GM19468 (cell line): ENCODE data around the gene TNNI3K.
"Not testable (repeated sequence)": the region's sequence is repeated elsewhere in the genome, so short reads cannot be mapped to it uniquely, and the experiment has no call there.

Experiments
- ATAC-seq: cut with Tn5 transposase; IDR thresholded peaks from one replicate; pipeline ENCODE4 v1.9.1; 2021; ENCODE audit warnings: mild to moderate bottlenecking, moderate library complexity, moderate number of reproducible peaks; ENCODE audit not compliant: unreplicated experiment; ENCODE audit errors: extremely low read depth

TNNI3K gene, protein sequence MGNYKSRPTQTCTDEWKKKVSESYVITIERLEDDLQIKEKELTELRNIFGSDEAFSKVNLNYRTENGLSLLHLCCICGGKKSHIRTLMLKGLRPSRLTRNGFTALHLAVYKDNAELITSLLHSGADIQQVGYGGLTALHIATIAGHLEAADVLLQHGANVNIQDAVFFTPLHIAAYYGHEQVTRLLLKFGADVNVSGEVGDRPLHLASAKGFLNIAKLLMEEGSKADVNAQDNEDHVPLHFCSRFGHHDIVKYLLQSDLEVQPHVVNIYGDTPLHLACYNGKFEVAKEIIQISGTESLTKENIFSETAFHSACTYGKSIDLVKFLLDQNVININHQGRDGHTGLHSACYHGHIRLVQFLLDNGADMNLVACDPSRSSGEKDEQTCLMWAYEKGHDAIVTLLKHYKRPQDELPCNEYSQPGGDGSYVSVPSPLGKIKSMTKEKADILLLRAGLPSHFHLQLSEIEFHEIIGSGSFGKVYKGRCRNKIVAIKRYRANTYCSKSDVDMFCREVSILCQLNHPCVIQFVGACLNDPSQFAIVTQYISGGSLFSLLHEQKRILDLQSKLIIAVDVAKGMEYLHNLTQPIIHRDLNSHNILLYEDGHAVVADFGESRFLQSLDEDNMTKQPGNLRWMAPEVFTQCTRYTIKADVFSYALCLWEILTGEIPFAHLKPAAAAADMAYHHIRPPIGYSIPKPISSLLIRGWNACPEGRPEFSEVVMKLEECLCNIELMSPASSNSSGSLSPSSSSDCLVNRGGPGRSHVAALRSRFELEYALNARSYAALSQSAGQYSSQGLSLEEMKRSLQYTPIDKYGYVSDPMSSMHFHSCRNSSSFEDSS

DNA sequence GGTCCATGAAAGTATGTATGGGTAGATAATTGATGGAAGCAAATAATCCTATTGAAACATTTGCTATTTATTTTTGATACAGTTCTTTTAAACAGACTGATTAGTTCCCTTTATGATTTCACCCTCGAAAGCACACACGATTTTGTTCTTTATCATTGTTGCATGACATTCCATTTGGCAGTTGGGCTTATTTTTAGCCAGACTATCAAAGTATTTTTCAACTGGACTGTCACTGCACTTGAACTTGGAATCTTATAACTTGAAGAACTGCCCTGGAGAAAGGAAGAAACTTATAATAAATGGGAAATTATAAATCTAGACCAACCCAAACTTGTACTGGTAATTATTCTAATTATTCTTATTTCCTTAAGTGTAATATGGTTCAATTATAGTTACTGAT lies at the start of gene TNNI3K:
Gene TNNI3K, plus strand, starts transcription at position 235 of the 400 bp plus-strand sequence. Its CDS starts 65 bp downstream, at position 300.
- ATAC-seq = no peak

DNA sequence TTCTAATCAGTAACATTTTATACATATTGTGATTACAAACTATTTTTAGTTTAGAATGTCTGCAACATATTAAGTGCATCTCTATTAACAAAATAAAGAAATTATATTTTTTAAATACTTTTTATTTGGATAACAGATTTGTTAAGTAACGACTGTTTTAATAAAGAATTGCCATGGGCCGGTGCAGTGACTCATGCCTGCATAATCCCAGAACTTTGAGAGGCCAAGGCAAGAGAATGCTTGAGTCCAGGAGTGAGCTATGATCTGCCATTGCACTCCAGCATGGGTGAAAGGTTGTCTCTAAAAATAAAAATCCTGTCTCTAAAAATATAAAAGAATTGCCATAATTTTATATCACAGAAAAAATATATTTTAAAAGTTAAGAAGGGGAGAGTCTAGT lies 41.3 kb upstream of the TNNI3K start:
- no peak for ATAC-seq

DNA sequence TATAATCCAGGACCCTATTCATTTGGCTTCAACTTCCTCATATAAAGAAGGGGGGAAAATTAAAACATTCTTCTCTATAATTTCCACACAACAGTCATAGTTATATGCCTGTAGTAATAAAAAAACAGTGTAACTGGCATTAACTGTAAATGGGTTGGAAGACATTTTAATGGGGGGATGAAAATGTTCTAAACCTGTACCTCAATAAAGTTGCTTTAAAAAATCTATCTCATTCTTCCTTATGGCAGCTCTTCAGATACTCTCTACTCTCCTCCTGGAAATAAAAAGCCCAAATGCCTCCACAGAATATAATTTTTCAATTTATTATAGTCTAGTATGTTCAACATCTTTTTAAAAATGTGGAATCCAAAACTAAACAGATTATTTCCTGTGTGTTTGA lies 39.8 kb upstream of the TNNI3K start:
- ATAC-seq = no peak

DNA sequence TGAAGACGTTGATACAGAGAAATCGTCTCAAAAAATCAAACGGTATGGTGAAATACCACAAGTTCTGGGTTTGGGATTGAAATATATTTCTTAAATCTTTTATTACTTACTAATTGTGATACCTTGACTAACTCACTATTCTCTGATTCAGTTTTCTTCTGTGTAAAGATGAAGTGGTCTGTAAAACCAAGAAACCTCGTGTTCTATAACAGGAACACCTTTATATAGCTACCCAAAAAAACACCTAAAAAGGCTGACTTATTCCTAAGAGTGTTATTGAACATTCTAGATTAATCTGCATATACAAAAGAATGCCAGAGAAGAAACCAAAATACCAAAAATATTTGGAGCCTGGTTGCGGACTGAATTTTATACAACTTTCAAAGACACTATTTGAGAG lies 37.9 kb upstream of the TNNI3K start:
- no peak for ATAC-seq

DNA sequence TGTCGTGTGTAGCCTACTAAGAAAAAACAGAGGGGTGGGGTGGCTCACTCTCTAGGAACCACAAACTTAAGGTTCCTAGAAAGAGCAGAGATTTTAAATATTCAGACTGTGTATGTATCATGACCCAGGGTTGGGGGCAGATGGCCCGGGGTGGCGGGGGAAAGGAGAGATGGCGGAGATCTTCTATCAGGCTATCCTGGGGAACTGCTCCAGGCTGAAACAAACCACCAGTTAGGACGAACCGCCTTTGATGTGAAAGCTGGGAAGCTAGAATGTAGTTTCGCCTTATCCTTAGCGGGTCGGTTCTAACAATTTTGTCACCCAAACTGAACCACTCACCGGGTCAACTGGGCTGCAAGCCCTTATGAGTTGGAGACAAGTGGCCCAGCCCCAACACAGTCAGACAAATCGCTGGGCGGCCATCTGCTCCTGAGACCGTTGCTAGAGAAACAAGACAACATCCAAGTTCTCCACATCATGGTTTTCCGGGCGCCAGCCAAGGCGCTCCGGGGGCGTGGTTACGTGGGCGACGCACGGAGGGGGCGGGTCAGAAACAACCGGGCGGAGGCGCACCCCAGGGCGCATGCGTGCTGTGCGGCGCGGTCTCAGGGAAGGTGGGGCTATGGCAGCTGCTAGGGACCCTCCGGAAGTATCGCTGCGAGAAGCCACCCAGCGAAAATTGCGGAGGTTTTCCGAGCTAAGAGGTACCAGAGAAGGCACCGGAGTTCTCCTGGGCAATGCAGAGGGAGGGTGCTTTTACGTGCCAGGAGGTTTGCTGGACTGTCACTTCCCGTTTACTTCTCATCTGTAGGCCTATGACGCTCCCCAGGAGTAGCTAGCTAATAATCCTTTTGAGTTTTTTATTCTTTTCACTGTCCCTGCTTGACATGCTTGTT lies 37.3 kb upstream of the TNNI3K start, which contains the start of the genes FPGT and LRRIQ3:
Gene FPGT, plus strand, starts transcription at position 586 of the 896 bp plus-strand sequence. Its CDS starts 37 bp downstream, at position 623.
Gene LRRIQ3, minus strand, starts transcription at position 520 of the 896 bp plus-strand sequence. CDS start 14,492 bp downstream, outside the sequence.
- ATAC-seq = peak; percentile 97

DNA sequence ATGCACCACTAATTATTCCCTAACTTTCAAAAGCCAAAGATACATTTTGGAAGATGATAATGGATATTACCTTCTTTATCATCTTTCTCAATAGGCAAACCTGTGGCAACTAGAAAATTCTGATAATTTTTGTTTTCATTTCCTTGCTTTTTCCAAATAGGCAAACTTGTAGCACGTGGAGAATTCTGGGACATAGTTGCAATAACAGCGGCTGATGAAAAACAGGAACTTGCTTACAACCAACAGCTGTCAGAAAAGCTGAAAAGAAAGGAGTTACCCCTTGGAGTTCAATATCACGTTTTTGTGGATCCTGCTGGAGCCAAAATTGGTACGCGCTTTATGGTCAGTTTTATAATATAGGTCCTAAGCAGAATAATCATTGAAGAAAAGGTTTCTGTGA lies 35.7 kb upstream of the TNNI3K start:
- no peak for ATAC-seq

DNA sequence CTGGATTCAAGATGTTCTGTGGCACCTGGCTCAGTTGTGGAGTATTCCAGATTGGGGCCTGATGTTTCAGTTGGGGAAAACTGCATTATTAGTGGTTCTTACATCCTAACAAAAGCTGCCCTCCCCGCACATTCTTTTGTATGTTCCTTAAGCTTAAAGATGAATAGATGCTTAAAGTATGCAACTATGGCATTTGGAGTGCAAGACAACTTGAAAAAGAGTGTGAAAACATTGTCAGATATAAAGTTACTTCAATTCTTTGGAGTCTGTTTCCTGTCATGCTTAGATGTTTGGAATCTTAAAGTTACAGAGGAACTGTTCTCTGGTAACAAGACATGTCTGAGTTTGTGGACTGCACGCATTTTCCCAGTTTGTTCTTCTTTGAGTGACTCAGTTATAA lies 29.9 kb upstream of the TNNI3K start:
- no peak for ATAC-seq

DNA sequence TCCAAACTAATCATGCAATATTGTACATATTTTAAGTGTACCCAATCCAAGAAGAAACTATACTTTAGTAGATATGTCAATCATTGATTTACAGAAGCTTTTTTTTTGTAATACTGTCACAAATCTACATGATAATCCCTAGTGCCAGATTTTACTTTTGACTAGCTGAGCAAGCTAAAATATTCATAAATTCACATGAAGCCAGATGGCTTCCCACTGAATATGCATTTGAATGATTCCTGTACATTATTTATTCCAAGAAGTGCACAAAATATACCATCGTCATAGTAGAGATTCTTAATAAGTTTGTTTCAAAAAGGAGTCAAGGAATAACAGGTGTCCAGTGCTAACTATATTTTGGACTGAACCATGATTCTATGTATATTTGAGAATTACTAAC lies 20.0 kb upstream of the TNNI3K start:
- no peak for ATAC-seq

DNA sequence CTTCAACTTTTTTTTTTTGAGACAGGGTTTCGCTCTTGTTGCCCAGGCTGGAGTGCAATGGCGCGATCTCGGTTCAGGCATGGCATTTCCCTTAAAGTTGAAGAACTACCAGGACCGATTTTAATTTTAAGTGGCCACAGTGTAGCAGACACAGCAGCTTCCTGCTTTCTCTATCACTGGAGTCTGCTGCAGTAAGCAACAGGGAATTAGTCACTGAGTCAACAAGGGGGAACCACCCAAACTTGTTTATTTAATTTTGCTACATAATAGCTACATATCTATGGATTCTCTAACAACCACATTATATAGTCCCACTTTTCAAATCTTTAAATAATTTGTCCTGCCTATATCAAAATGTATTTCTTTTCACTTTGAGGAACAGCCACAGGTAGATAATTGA lies 12.5 kb upstream of the TNNI3K start:
- ATAC-seq = no peak

DNA sequence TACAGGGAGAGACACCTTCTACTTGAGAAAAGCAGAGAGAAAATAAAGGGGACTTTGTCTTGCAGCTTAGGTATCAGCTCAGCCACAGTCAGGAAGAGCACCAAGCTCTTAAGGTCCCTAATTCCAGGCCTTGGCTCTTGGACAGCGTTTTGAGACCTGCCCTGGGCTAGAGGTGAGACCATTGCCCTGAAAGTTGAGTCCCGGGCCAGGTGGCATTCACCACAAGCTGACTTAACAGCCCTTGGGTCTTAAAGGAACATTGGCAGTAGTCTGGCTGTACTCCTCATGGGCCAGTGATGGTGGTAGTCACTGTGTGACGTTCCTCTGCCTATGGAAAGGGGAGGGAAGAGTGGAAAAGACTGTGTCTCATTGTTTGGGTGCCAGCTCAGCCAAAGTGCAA lies 11.7 kb upstream of the TNNI3K start:
- no peak for ATAC-seq

DNA sequence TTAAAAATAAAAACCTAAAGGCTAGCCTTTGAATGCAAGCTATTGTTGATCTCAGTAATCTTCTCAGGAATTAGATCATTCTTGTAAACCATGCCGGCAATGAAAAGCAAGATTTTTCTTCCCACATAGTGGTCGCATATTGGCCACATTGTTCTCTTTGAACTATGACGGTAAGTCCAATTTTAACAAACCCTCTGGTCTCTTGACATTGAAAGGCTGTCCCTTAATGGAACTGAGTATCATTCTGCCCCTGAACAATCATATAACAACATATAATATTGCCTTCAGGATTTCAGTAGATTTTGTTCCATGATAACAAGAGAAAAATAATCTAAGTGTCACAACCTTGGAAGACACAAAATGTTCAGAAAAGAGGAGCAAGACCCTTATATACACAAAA lies 1.3 kb downstream of the TNNI3K start:
- no peak for ATAC-seq

DNA sequence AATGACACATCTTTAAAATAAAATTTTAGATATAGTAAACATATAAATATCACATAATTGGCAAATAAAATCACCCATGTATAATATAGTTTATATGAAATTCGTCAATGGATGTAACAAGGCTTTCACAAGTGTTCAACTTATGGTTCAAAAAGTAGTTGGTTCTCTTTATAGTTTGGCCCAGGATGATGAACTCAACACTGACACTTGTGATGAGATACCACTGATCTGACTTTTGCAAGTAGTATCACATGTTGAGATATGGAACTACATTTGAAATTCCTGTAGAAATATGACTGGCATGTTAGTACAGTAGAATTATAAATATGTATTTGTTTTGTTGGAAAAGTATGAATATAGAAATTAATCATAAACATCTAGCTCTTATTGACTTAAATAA lies 1.8 kb downstream of the TNNI3K start:
- ATAC-seq = no peak

DNA sequence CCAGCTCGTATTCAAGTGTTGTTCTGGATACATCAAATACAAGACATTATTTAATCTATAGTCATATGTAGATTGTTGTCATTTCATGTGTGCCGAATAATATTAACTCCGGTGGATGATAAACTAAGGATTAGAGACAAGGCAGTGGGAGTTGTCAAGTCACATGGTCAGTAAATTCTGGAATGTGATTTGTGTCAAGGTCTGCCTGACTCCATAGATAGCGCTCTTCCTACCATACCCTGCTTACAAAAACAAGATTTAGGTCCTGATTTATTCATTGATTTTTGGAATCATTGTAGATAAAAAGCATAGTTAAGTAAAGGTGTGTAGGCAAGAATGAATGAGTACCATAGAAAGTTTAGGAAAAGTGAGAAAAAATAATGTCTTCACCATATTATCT lies 2.6 kb downstream of the TNNI3K start:
- no peak for ATAC-seq

DNA sequence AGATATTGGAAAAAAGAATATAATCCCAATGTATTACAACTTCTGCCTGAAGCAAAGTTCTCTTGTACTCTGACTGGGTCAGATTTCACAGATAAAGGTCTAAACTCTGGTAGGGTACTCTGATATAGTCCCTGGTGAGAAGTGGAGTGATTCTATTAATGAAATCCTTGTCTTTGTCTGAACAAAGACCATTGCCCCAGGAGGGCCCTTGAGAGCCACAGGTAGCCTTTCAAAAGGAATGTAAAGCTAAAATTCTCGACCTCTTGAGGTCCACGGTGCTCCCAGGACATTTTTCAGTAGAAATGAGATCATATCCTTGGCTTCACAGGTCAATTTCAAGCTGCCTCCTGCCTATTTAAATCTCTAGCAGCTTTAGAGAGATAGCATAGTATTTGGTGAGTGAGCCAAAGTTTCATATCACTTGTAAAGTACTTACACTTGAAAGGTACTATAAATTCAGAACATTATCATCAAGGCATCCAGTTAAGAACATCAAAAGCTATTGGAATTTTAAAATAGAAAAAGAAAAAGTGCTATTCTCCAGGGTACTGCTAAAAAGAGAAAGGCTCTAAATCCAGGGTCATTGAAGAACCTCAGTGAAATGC lies 10.1 kb downstream of the TNNI3K start:
- no peak for ATAC-seq

DNA sequence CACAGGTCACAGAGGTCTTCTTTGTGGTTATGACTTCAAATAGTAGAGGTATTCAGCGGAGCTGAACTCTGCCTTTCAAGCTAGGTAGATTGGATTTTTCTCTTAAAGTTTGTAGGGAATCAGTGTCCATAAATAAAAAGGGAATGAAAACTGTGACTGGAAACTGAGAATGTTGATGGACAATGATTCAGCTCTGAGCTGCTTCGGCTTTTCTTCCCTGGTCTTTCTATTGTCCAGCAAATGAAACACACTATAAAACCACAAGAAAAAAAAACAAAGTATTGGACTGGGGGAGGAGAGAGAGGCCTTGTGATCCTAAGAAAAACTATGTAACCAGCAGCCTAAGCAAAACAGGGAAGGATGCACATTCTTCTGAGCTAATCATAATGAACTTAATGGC lies 11.1 kb downstream of the TNNI3K start:
- ATAC-seq = no peak

DNA sequence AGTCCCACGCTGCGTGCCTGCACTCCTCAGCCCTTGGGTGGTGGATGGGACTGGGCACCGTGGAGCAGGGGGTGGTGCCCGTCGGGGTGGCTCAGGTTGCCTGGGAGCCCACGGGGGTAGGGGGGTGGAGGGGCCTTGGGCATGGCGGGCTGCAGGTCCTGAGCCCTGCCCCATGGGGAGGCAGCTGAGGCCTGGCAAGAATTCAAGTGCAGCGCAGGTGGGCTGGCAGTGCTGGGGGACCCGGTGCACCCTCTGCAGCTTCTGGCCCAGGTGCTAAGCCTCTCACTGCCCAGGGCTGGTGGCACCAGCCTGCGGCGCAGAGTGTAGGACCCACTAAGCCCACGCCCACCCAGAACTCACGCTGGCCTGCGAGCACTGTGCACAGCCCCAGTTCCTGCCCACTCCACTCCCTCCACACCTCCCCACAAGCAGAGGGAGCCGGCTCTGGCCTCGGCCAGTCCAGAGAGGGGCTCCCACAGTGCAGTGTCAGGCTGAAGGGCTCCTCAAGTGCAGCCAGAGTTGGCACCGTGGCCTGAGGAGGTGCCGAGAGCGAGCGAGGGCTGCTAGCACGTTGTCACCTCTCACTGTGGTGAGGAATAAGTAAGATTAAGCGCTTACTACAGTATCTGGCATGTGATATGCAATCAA lies 12.8 kb downstream of the TNNI3K start:
- ATAC-seq = no peak

DNA sequence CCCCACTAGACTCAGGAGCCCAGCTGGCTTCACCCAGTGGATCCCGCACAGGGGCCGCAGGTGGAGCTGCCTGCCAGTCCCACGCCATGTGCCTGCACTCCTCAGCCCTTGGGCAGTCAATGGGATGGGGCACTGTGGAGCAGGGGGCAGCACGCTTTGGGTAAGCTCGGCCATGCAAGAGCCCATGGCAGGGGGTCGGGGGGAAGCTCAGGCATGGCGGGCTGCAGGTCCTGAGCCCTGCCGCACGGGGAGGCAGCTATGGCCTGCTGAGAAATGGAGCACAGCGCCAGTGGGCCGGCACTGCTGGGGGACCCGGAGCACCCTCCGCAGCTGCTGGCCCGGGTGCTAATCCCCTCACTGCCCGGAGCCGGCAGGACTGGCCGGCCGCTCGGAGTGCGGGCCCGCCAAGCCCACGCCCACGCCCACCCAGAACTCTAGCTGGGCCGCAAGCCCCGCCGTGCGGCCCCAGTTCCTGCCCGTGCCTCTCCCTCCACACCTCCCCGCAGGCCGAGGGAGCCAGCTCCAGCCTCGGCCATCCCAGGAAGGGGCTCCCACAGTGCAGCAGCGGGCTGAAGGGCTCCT lies 18.1 kb downstream of the TNNI3K start:
- ATAC-seq = not testable (repeated sequence)

DNA sequence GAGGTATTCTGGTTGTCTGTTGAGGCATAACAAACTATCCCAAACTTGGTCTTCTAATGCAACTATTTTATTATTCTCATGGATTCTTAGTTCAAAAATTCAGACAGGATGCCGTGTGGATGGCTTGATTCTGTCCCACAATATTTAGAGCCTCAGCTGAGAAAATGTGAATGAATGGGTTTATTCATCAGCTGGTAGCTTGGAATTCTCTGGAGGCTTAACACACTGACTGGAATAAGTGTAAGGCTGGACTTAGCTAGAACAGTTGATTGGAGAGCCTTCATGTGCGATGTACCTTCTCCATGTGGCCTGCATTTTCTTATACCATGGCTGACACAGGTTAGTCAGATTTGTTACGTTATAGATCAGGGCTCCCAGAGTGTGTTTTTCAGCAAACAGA lies 30.8 kb downstream of the TNNI3K start:
- ATAC-seq = no peak

DNA sequence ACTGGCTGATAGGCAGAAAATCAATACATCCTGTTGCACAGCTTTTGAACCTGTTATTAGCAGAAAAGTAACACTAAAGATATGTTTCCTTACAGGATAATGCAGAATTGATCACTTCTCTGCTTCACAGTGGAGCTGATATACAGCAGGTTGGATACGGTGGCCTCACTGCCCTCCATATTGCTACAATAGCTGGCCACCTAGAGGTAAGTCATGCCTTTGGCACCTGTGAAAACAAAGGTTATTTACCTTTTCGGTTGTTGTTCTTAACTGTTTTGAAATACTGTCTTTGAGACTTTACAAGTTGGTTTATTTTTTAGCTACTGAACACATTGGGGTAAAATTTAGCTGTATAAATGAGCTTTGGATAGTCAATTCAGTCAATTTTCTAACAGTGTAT lies 36.3 kb downstream of the TNNI3K start:
- ATAC-seq = no peak
